Spleen (tissue), 11 donors: ENCODE measurements around the gene PRPF31. TPM values are rescaled to one million over a fixed set of nuclear protein-coding genes. Genes with fewer than 3 reads are reported as not detected.

Experiments
- DNase-seq: peaks from one replicate; pipeline ENCODE4 v3.0.0-alpha.2; 2020
- H3K27ac ChIP-seq, 8 donors: fragments of 200-600 bp; sonication (generic) in 7 of 8; 1 replicate in 4 of 8; 2 replicates in 4 of 8; pipeline versions ENCODE4 v1.5.0 to v1.8.0; 2016 to 2021; ENCODE audit warnings: inconsistent platforms in 4 of 8, mild to moderate bottlenecking in 4 of 8, moderate library complexity in 1 of 8
- H3K27me3 ChIP-seq, 7 donors: fragments of 200-600 bp; sonication (generic) in 6 of 7; replicated peaks in 1 of 7; 1 replicate in 4 of 7; 2 replicates in 3 of 7; pipeline versions ENCODE4 v1.5.0 to v1.8.0; 2016 to 2021; ENCODE audit warnings: inconsistent platforms in 3 of 7, mild to moderate bottlenecking in 1 of 7
- H3K36me3 ChIP-seq, 6 donors: fragments of 200-600 bp; sonication (generic) in 5 of 6; 1 replicate in 4 of 6; 2 replicates in 2 of 6; pipeline versions ENCODE4 v1.5.0 to v1.8.0; 2016 to 2021; ENCODE audit warnings: inconsistent platforms in 2 of 6
- H3K4me1 ChIP-seq, 6 donors: fragments of 200-600 bp; sonication (generic) in 5 of 6; 1 replicate in 3 of 6; 2 replicates in 3 of 6; pipeline versions ENCODE4 v1.5.0 to v1.8.0; 2016 to 2021; ENCODE audit warnings: inconsistent platforms in 3 of 6
- H3K4me3 ChIP-seq, 8 donors: fragments of 200-600 bp; sonication (generic) in 7 of 8; 1 replicate in 4 of 8; 2 replicates in 4 of 8; pipeline versions ENCODE4 v1.5.0 to v1.8.0; 2016 to 2021; ENCODE audit warnings: inconsistent platforms in 4 of 8, mild to moderate bottlenecking in 4 of 8, moderate library complexity in 2 of 8
- H3K9me3 ChIP-seq, 8 donors: fragments of 200-600 bp; sonication (generic) in 7 of 8; 1 replicate in 4 of 8; 2 replicates in 4 of 8; pipeline versions ENCODE4 v1.5.0 to v1.8.0; 2016 to 2021; ENCODE audit warnings: inconsistent platforms in 4 of 8
- CTCF ChIP-seq, 11 experiments: fragments of 200-600 bp in 7 of 11; fragments of 450-650 bp in 4 of 11; sonication (generic) in 4 of 11; IDR thresholded peaks in 8 of 11; conservative IDR thresholded peaks in 3 of 11; 1 replicate in 7 of 11; 2 replicates in 4 of 11; pipeline versions ENCODE4 v1.4.0 to v1.8.0; 2016 to 2021; ENCODE audit warnings: antibody characterized with exemption in 11 of 11, inconsistent platforms in 4 of 11, mild to moderate bottlenecking in 1 of 11
- POLR2A ChIP-seq, 3 donors: fragments of 450-650 bp; IDR thresholded peaks; one replicate each; pipeline ENCODE4 v1.5.1; 2017; ENCODE audit warnings: antibody characterized with exemption in 3 of 3, mild to moderate bottlenecking in 1 of 3
- POLR2AphosphoS5 ChIP-seq, 3 donors: sonication (generic); formaldehyde crosslinking; IDR thresholded peaks; one replicate each; pipeline ENCODE4 v1.5.1; 2017; ENCODE audit warnings: antibody characterized with exemption in 3 of 3
- WGBS, 5 donors: extraction: QIAGEN DNeasy Blood & Tissue Kit in 3 of 5; methylation state at CpG; one replicate each; pipeline versions ENCODE4 v1.1.5 to v1.1.7; 2013 to 2018; 5-methylcytosine and 5-hydroxymethylcytosine counted together
- intact Hi-C: fragments of 100-400 bp; cut with DNase I; formaldehyde crosslinking; loops from one replicate; pipeline ENCODE4 v1.15.0; 2023; ENCODE audit warnings: low total_unique reads
- polyA plus RNA-seq, 3 donors: library from polyadenylated mRNA; stranded (reverse); fragments of 200-250 nt; gene quantifications; one replicate each; pipeline ENCODE4 v1.2.1, GENCODE V29; 2013
- total RNA-seq, 7 donors: library from RNA; depleted of rRNA in 3 of 7; stranded (reverse); fragments of >200 nt in 3 of 7; fragmentation: NEBNext Ultra II Directional in 4 of 7; extraction: Animal tissue kit (Norgen Biotek cat#: 25700) in 4 of 7; gene quantifications; one replicate each; pipeline versions ENCODE4 v1.1.0 to v1.2.1, GENCODE V29; 2016 to 2021
- donor health status: healthy with polysubstance abuse.
- donor health status: DM: no; HTN: no; CAD: no; lungs with moderate emphysema.
- donor health status: DM: no; HTN: no; CAD: no.
- donor health status: Bipolar disorder and iron deficiency.
- donor health status: healthy.
- donor health status: DM: no; HTN: no; CAD: no.
- donor health status: DM: yes; HTN: yes; CAD: no.

The PRPF31 gene
- total and polyA plus RNA-seq, 10 donors = 34.7 to 66.2 (median 50.3) TPM

GRCh38 chr19:54123682-54124081, 8.1 kb downstream of the PRPF31 start:
- no peaks in the 10 kb centered on the region for H3K4me1 ChIP-seq
- no peaks in the 10 kb centered on the region for H3K27me3 ChIP-seq
- peaks cover 1 to 100% (median 93%) of the 10 kb centered on the region in 6 donors for H3K36me3 ChIP-seq
- DNase-seq = no peak
- H3K4me3 ChIP-seq = no peak overlapping the region
- no peak for TF ChIP-seq CTCF (IDR thresholded peaks at IDR 0.05 in 8 of 11, conservative IDR thresholded peaks at IDR 0.05 in 3 of 11)
- TF ChIP-seq POLR2A (IDR thresholded peaks at IDR 0.05) = no peak
- no peak for TF ChIP-seq POLR2AphosphoS5 (IDR thresholded peaks at IDR 0.05)
- intact Hi-C loops = no loop called here
- WGBS, 5 donors = 60 to 100% (median 96%) methylated on average over 1 to 17 of the region's 17 CpGs
- H3K9me3 ChIP-seq = no peaks in the 10 kb centered on the region
- H3K27ac ChIP-seq = no peak overlapping the region

- intact Hi-C loops = no loop called here
- no peak overlapping the region for H3K4me3 ChIP-seq
- no peak overlapping the region for H3K27ac ChIP-seq
- 90 to 96% (median 96%) methylated on average over 15 to 19 of the region's 19 CpGs for WGBS, 5 donors
- H3K36me3 ChIP-seq = peaks cover 4 to 100% (median 96%) of the 10 kb centered on the region in 6 donors
- no peak for DNase-seq
- TF ChIP-seq CTCF (IDR thresholded peaks at IDR 0.05 in 8 of 11, conservative IDR thresholded peaks at IDR 0.05 in 3 of 11) = no peak
- TF ChIP-seq POLR2A (IDR thresholded peaks at IDR 0.05) = no peak
- no peak for TF ChIP-seq POLR2AphosphoS5 (IDR thresholded peaks at IDR 0.05)
- H3K9me3 ChIP-seq = no peaks in the 10 kb centered on the region
- no peaks in the 10 kb centered on the region for H3K4me1 ChIP-seq
- H3K27me3 ChIP-seq = no peaks in the 10 kb centered on the region
These were observed 8.8 kb downstream of the PRPF31 start for GRCh38 chr19:54124393-54124792.

GRCh38 chr19:54125713-54126112, 10.2 kb downstream of the PRPF31 start:
- DNase-seq = no peak

More at GRCh38 chr19:54125713-54126112, 10.2 kb downstream of the PRPF31 start:
- H3K36me3 ChIP-seq = peaks cover 4 to 100% (median 91%) of the 10 kb centered on the region in 6 donors
- H3K9me3 ChIP-seq = no peaks in the 10 kb centered on the region
- TF ChIP-seq CTCF (IDR thresholded peaks at IDR 0.05 in 8 of 11, conservative IDR thresholded peaks at IDR 0.05 in 3 of 11) = no peak
- no peak for TF ChIP-seq POLR2A (IDR thresholded peaks at IDR 0.05)
- no peak for TF ChIP-seq POLR2AphosphoS5 (IDR thresholded peaks at IDR 0.05)
- H3K27me3 ChIP-seq = no peaks in the 10 kb centered on the region
- H3K27ac ChIP-seq = no peak overlapping the region
- H3K4me3 ChIP-seq = no peak overlapping the region
- 46 to 94% (median 89%) methylated on average over 2 to 9 of the region's 9 CpGs for WGBS, 5 donors
- H3K4me1 ChIP-seq = no peaks in the 10 kb centered on the region
- intact Hi-C loops = no loop called here
